ENCODE measurements around the gene DAAM1.

DNA sequence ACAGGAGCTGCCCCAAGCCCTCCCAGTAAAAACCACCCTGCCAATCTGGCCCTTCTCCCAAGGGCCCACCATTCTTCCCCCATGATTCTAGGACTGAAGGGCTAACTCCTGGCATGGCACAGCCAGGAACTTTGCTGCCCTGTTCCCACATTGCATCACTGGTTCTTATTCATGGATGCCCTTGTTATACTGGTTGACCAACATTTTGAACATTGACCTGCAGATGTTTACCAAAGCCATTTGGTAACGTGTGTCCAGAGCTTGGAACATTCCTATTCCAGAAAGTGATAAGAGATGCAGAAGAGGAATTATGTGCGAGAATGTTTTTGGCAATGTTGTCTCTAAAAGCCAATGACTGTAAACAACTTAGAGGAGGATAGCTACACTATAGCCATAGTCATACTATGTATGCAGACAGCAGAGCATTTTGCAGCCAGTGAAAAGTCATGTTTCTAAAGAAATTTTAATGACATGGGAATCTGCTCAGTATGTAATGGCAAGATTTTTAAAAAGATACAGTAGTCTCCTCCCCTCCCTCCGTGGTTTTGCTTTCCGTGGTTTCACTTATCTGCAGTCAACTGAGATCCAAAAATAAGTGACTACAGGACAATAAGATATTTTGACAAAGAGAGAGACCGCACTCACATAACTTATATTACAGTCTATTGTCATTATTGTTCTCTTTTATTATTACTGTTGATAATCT lies 108.8 kb downstream of the DAAM1 start:
- TF ChIP-seq, protein P1, sequence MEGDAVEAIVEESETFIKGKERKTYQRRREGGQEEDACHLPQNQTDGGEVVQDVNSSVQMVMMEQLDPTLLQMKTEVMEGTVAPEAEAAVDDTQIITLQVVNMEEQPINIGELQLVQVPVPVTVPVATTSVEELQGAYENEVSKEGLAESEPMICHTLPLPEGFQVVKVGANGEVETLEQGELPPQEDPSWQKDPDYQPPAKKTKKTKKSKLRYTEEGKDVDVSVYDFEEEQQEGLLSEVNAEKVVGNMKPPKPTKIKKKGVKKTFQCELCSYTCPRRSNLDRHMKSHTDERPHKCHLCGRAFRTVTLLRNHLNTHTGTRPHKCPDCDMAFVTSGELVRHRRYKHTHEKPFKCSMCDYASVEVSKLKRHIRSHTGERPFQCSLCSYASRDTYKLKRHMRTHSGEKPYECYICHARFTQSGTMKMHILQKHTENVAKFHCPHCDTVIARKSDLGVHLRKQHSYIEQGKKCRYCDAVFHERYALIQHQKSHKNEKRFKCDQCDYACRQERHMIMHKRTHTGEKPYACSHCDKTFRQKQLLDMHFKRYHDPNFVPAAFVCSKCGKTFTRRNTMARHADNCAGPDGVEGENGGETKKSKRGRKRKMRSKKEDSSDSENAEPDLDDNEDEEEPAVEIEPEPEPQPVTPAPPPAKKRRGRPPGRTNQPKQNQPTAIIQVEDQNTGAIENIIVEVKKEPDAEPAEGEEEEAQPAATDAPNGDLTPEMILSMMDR (conservative IDR thresholded peaks at IDR 0.05; ENCODE audit: low read depth, low read length): no peak
- no peak for TF ChIP-seq EZH2 (IDR thresholded peaks at IDR 0.05; ENCODE audit: borderline replicate concordance, low read depth, low read length, poor library complexity, severe bottlenecking)
